Vagina (tissue), 2 donors: ENCODE data around the gene PALLD. TPM values are rescaled to one million over a fixed set of nuclear protein-coding genes. Genes with fewer than 3 reads are reported as not detected.
"Not testable (repeated sequence)": the region's sequence is repeated elsewhere in the genome, so short reads cannot be mapped to it uniquely, and the experiment has no call there.

ENCODE experiments used
- DNase-seq, 2 donors: peaks; one replicate each; pipeline ENCODE4 v3.0.0-alpha.2; 2017; ENCODE audit errors: extremely low spot score in 2 of 2
- H3K27ac ChIP-seq: fragments of 200-600 bp; sonication (generic); one replicate; pipeline ENCODE4 v1.5.1; 2019
- H3K27me3 ChIP-seq: fragments of 200-600 bp; sonication (generic); one replicate; pipeline ENCODE4 v1.5.1; 2019
- H3K36me3 ChIP-seq, 2 donors: fragments of 200-600 bp; sonication (generic); one replicate each; pipeline ENCODE4 v1.5.1; 2017 to 2019
- H3K4me1 ChIP-seq: fragments of 200-600 bp; sonication (generic); one replicate; pipeline ENCODE4 v1.5.1; 2019
- H3K4me3 ChIP-seq, 2 donors: fragments of 200-600 bp; sonication (generic); 1 replicate in 1 of 2; 2 replicates in 1 of 2; pipeline ENCODE4 v1.5.1; 2016 to 2019
- H3K9me3 ChIP-seq: fragments of 200-600 bp; sonication (generic); one replicate; pipeline ENCODE4 v1.5.1; 2019
- POLR2A ChIP-seq, 2 donors: fragments of 450-650 bp; IDR thresholded peaks; one replicate each; pipeline ENCODE4 v1.6.1; 2017; ENCODE audit warnings: antibody characterized with exemption in 2 of 2, mild to moderate bottlenecking in 2 of 2, moderate library complexity in 2 of 2
- POLR2AphosphoS5 ChIP-seq, 2 donors: sonication (generic); formaldehyde crosslinking; IDR thresholded peaks; one replicate each; pipeline ENCODE4 v1.9.0; 2017; ENCODE audit warnings: antibody characterized with exemption in 2 of 2, mild to moderate bottlenecking in 2 of 2, low read depth in 1 of 2; ENCODE audit not compliant: insufficient read depth in 1 of 2
- intact Hi-C: fragments of 100-400 bp; cut with DNase I; formaldehyde crosslinking; loops from one replicate; pipeline ENCODE4 v1.15.1; 2023
- total RNA-seq: library from RNA; depleted of rRNA; stranded (reverse); fragments of >200 nt; gene quantifications from one replicate; pipeline ENCODE4 v1.2.3, GENCODE V29; 2016
- TF ChIP-seq, protein P1 (sequence below), 3 experiments: fragments of 450-650 bp in 2 of 3; fragments of 200-600 bp in 1 of 3; sonication (generic) in 1 of 3; IDR thresholded peaks; one replicate each; pipeline ENCODE4 v1.5.1; 2017 to 2019; ENCODE audit warnings: antibody characterized with exemption in 3 of 3, mild to moderate bottlenecking in 2 of 3, moderate library complexity in 2 of 3

Gene PALLD
- total RNA-seq, 1 donor from 2014 or later, result 229 TPM

DNA sequence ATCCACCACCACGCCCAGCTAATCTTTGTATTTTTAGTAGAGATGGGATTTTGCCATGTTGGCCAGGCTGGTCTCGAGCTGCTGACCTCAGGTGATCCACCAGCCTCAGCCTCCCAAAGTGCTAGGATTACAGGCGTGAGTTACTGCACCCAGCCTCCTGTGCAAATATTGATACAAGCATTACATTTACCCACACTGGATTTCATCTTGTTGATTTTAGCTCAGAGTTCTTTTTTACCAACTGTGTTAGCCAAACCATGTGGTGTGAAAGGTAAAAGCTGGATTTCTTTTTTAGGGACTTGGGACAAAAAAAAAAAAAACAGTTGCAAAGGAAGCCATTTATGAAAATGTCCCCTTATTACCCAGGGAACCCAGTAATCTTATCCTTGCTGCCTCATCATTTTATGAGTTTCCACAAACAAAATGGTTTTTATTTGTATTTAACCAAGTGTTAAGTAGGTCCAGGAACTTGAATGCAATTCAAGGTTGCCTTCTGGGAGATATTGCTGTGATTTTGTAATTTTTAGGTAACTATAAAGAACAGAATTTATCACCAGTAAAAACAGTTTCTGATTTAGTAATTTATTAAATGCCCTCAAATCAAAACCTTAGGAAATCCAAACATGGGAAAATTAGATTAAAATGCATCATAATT is 202.5 kb downstream of the PALLD start:
- Histone ChIP-seq H3K27ac (no peak overlapping the region), H3K4me1 (peaks cover 12% of the 10 kb centered on the region), H3K27me3 (no peaks in the 10 kb centered on the region), H3K9me3 (no peaks in the 10 kb centered on the region), H3K36me3 (no peaks in the 10 kb centered on the region), H3K4me3 (no peak overlapping the region)
- TF ChIP-seq POLR2A (IDR thresholded peaks at IDR 0.05) (no peak), POLR2AphosphoS5 (IDR thresholded peaks at IDR 0.05; ENCODE audit: insufficient read depth in 1 of 2, low read depth in 1 of 2) (no peak)
- TF ChIP-seq, protein P1, sequence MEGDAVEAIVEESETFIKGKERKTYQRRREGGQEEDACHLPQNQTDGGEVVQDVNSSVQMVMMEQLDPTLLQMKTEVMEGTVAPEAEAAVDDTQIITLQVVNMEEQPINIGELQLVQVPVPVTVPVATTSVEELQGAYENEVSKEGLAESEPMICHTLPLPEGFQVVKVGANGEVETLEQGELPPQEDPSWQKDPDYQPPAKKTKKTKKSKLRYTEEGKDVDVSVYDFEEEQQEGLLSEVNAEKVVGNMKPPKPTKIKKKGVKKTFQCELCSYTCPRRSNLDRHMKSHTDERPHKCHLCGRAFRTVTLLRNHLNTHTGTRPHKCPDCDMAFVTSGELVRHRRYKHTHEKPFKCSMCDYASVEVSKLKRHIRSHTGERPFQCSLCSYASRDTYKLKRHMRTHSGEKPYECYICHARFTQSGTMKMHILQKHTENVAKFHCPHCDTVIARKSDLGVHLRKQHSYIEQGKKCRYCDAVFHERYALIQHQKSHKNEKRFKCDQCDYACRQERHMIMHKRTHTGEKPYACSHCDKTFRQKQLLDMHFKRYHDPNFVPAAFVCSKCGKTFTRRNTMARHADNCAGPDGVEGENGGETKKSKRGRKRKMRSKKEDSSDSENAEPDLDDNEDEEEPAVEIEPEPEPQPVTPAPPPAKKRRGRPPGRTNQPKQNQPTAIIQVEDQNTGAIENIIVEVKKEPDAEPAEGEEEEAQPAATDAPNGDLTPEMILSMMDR (IDR thresholded peaks at IDR 0.05), result no peak
- intact Hi-C loops, result no loop called here
- DNase-seq, result no peak

DNA sequence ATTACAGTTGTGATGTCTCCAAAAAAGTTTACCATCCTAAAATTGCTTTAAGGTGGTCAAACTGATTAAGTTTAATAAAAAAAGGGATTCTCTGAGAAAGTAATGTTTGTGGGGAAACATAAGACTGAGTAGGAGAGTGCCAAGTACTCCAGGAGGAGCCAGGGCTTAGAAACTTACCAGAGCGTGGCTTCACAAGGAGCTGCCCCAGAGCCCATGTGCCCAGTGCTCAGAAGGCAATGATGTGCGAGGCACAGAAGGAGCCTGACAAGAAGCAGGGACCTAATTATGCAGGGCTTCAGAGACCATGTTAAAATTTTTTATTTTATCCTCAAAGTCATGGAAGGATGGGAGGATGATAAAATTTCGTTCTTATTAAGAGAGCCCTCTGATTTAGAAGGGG is 204.2 kb downstream of the PALLD start:
- Histone ChIP-seq H3K27ac (no peak overlapping the region), H3K27me3 (no peaks in the 10 kb centered on the region), H3K9me3 (no peaks in the 10 kb centered on the region), H3K4me3 (no peak overlapping the region), H3K4me1 (no peaks in the 10 kb centered on the region), H3K36me3 (no peaks in the 10 kb centered on the region)
- TF ChIP-seq, protein P1 (IDR thresholded peaks at IDR 0.05), result no peak
- no peak for TF ChIP-seq POLR2AphosphoS5 (IDR thresholded peaks at IDR 0.05; ENCODE audit: insufficient read depth in 1 of 2, low read depth in 1 of 2)
- no peak for TF ChIP-seq POLR2A (IDR thresholded peaks at IDR 0.05)
- intact Hi-C loops, result no loop called here
- DNase-seq, result no peak

DNA sequence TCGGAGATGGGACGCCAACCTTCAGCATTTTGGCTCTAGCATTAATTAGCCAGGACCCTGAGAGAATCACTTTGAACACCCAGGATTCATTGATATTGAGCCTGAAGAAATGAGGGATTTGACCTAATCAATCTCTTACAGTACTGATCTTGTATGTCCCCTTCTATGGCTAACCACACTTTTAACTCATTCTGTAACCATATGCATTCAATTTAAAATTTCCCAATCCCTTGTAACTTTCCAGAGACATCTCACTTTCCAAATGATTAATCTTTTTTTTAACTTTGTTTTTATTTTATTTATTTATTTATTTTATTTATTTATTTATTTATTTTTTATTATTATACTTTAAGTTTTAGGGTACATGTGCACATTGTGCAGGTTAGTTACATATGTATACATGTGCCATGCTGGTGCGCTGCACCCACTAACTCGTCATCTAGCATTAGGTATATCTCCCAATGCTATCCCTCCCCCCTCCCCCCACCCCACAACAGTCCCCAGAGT is 205.8 kb downstream of the PALLD start:
- intact Hi-C loops, H3K4me1 ChIP-seq, H3K9me3 ChIP-seq, H3K36me3 ChIP-seq, H3K4me3 ChIP-seq, H3K27me3 ChIP-seq, H3K27ac ChIP-seq, DNase-seq: not testable (repeated sequence)

DNA sequence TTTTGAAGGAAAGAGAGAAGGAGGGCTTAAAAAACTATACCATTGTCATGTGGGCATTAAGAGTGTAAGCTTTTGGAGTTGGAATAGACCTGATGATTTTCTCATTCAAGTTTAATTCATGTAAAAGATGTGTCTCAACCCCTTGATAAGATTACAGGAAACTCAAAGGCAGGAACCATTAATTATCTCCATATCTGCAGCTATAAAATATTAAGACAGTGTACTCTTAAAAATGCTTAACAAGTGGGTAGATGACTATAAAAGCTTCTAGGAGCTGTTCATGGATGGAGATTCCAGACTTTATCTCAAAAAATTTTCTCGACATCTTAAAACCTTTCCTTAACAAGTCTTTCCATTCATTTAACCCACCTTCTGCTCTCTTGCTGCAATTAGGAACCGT is 208.3 kb downstream of the PALLD start:
- DNase-seq, result no peak
- H3K27ac ChIP-seq, result no peak overlapping the region
- TF ChIP-seq, protein P1 (IDR thresholded peaks at IDR 0.05), result no peak
- TF ChIP-seq POLR2A (IDR thresholded peaks at IDR 0.05) (no peak), POLR2AphosphoS5 (IDR thresholded peaks at IDR 0.05; ENCODE audit: insufficient read depth in 1 of 2, low read depth in 1 of 2) (no peak)
- H3K9me3 ChIP-seq, result no peaks in the 10 kb centered on the region
- H3K4me1 ChIP-seq, result no peaks in the 10 kb centered on the region
- no peaks in the 10 kb centered on the region for H3K27me3 ChIP-seq
- intact Hi-C loops, result no loop called here
- H3K36me3 ChIP-seq, result no peaks in the 10 kb centered on the region
- H3K4me3 ChIP-seq, result no peak overlapping the region

DNA sequence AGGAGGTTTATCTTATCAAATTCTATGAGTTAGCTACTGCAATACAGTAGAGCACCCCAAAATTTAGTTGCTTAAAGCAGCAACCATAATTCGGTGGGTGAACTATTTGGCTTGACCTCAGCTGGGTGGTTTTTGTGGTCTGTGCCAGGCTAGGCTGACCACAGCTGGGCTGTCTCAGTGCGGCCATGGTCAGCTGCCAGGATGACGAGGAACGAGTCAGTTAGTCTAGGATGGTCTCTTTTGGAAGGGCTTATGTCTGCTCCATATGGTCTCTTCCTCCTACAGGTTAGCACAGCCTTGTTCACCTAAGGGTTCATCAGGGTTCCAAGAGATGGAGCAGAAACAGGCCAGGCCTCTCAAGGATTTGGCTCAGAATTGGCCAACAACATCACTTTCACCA is 210.4 kb downstream of the PALLD start:
- H3K27ac ChIP-seq, result no peak overlapping the region
- H3K9me3 ChIP-seq, result no peaks in the 10 kb centered on the region
- no peaks in the 10 kb centered on the region for H3K36me3 ChIP-seq
- no peak for DNase-seq
- H3K27me3 ChIP-seq, result no peaks in the 10 kb centered on the region
- H3K4me3 ChIP-seq, result no peak overlapping the region
- peaks cover 16% of the 10 kb centered on the region for H3K4me1 ChIP-seq
- intact Hi-C loops, result no loop called here
- TF ChIP-seq, protein P1 (IDR thresholded peaks at IDR 0.05), result no peak
- TF ChIP-seq POLR2A (IDR thresholded peaks at IDR 0.05) (no peak), POLR2AphosphoS5 (IDR thresholded peaks at IDR 0.05; ENCODE audit: insufficient read depth in 1 of 2, low read depth in 1 of 2) (no peak)
